ENCODE data around the gene ADGRG6.

DNA sequence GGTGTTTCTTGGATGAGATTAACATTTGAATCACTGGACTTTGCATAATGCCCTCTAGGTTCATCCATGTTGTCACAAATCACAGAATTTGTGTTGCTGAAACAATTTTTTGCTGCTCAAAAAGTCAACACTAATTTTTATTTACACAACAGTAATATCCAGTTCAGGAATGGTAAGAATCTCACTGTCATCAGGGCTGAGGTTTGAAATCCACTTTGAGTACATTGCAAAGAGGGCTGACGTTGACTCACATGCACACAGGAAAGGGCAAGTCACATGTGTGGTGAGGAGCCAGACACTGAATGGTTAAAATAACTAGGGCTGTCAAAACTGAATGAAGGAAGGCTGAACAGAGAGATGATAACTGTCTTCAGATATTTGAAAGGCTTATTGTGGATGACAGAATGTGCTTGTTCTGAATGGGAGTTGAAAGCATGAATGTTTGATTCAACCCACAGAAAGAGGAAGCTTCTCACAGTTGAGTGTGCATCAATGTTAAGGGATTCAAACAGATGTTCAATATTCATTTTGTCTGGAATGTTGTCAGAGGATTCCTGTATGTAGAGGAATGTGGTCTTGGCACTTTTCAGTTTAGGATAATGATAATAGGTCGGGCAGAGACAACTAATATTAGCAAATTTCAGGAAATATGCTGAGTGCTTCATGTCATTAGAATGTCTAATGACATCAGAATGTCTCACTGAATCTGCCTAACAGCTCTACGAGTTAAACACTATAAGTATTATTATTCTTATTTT lies 3.6 kb upstream of the ADGRG6 start:
- TF ChIP-seq ZNF530 (tag by site-specific recombination; IDR thresholded peaks at IDR 0.05; ENCODE audit: low read depth) (no peak), ZNF433 (tag by site-specific recombination; IDR thresholded peaks at IDR 0.05; ENCODE audit: low read depth) (no peak), TCF7L2 (IDR thresholded peaks at IDR 0.05; ENCODE audit: borderline replicate concordance, low read depth, low read length) (no peak), ZNF561 (tag by site-specific recombination; IDR thresholded peaks at IDR 0.05; ENCODE audit: borderline replicate concordance) (no peak), ZNF777 (tag by site-specific recombination; IDR thresholded peaks at IDR 0.05; ENCODE audit: borderline replicate concordance) (no peak), ZNF423 (tag by site-specific recombination; IDR thresholded peaks at IDR 0.05) (no peak), ZFP3 (tag by site-specific recombination; IDR thresholded peaks at IDR 0.05; ENCODE audit: low read depth) (no peak), ZNF585B (tag by site-specific recombination; IDR thresholded peaks at IDR 0.05) (no peak)
- TF ChIP-seq, protein P1, sequence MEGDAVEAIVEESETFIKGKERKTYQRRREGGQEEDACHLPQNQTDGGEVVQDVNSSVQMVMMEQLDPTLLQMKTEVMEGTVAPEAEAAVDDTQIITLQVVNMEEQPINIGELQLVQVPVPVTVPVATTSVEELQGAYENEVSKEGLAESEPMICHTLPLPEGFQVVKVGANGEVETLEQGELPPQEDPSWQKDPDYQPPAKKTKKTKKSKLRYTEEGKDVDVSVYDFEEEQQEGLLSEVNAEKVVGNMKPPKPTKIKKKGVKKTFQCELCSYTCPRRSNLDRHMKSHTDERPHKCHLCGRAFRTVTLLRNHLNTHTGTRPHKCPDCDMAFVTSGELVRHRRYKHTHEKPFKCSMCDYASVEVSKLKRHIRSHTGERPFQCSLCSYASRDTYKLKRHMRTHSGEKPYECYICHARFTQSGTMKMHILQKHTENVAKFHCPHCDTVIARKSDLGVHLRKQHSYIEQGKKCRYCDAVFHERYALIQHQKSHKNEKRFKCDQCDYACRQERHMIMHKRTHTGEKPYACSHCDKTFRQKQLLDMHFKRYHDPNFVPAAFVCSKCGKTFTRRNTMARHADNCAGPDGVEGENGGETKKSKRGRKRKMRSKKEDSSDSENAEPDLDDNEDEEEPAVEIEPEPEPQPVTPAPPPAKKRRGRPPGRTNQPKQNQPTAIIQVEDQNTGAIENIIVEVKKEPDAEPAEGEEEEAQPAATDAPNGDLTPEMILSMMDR (tag by site-specific recombination; IDR thresholded peaks at IDR 0.05), result no peak
- TF ChIP-seq, protein P2, sequence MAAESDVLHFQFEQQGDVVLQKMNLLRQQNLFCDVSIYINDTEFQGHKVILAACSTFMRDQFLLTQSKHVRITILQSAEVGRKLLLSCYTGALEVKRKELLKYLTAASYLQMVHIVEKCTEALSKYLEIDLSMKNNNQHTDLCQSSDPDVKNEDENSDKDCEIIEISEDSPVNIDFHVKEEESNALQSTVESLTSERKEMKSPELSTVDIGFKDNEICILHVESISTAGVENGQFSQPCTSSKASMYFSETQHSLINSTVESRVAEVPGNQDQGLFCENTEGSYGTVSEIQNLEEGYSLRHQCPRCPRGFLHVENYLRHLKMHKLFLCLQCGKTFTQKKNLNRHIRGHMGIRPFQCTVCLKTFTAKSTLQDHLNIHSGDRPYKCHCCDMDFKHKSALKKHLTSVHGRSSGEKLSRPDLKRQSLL (tag by site-specific recombination; IDR thresholded peaks at IDR 0.05), result no peak
